A673 (cell line): ENCODE measurements around the gene TMED9. TPM values are rescaled to one million over a fixed set of nuclear protein-coding genes. Genes with fewer than 3 reads are reported as not detected.
A peak's percentile ranks its signal among the peaks of the same experiment; 100 is the strongest.

Experiments used
- Bru-seq: library from RNA; stranded (reverse); fragments of 400-500 nt; gene quantifications from one replicate; lab custom pipeline; 2021; lab: Mats Ljungman, UMichigan
- BruChase-seq, 2 experiments: library from RNA; stranded (reverse); fragments of 400-500 nt; gene quantifications; one replicate each; lab custom pipeline; 2021; lab: Mats Ljungman, UMichigan
- BruUV-seq: library from RNA; stranded (reverse); fragments of 400-500 nt; replicated peaks from 2 replicates; lab custom pipeline; 2021; lab: Mats Ljungman, UMichigan
- CTCF ChIA-PET: fragments of 300-600 bp; sonication (Branson Sonifier 250); formaldehyde crosslinking; loops from one replicate; lab custom pipeline; 2022; ENCODE audit warnings: antibody characterized with exemption; lab: Charles Lee
- POLR2A ChIA-PET: fragments of 300-600 bp; sonication (Branson Sonifier 250); formaldehyde crosslinking; loops from one replicate; lab custom pipeline; 2022; ENCODE audit warnings: antibody characterized with exemption; ENCODE audit not compliant: low non-redundant PET; lab: Charles Lee
- DNase-seq: peaks from one replicate; pipeline ENCODE4 v3.0.0-alpha.2; 2015; ENCODE audit warnings: low spot score
- H3K27ac ChIP-seq: fragments of 200-600 bp; sonication (generic); 2 replicates; pipeline ENCODE4 v1.5.1; 2016; ENCODE audit warnings: mixed run types, low read depth, mild to moderate bottlenecking, mixed read lengths, antibody characterized with exemption, low read length; ENCODE audit not compliant: poor library complexity, severe bottlenecking
- H3K27me3 ChIP-seq: fragments of 200-600 bp; sonication (generic); replicated peaks from 2 replicates; pipeline ENCODE4 v1.6.1; 2017; ENCODE audit warnings: mixed run types, low read depth, mild to moderate bottlenecking, mixed read lengths, antibody characterized with exemption, low read length; ENCODE audit not compliant: insufficient read depth, poor library complexity
- H3K36me3 ChIP-seq: fragments of 200-600 bp; sonication (generic); 2 replicates; pipeline ENCODE4 v1.6.1; 2016; ENCODE audit warnings: mixed run types, mild to moderate bottlenecking, mixed read lengths, antibody characterized with exemption, low read length; ENCODE audit not compliant: insufficient read depth, poor library complexity, severe bottlenecking
- H3K4me1 ChIP-seq: fragments of 200-600 bp; sonication (generic); 2 replicates; pipeline ENCODE4 v1.6.1; 2017; ENCODE audit warnings: mixed run types, mild to moderate bottlenecking, mixed read lengths, antibody characterized with exemption, low read length; ENCODE audit not compliant: insufficient read depth, poor library complexity, severe bottlenecking
- H3K4me3 ChIP-seq: fragments of 200-600 bp; sonication (generic); 2 replicates; pipeline ENCODE4 v1.5.1; 2016; ENCODE audit warnings: low read depth, mixed run types, mild to moderate bottlenecking, mixed read lengths, low read length; ENCODE audit not compliant: poor library complexity, severe bottlenecking
- H3K9me3 ChIP-seq: fragments of 200-600 bp; sonication (generic); 2 replicates; pipeline ENCODE4 v1.6.1; 2016; ENCODE audit warnings: mixed run types, low read depth, mild to moderate bottlenecking, mixed read lengths, antibody characterized with exemption, low read length; ENCODE audit not compliant: poor library complexity, severe bottlenecking
- CTCF ChIP-seq: fragments of 300-800, 200-600 bp; sonication (generic); conservative IDR thresholded peaks from 2 replicates; pipeline ENCODE4 v1.5.1; 2017; ENCODE audit warnings: low read depth, mild to moderate bottlenecking, antibody characterized with exemption, low read length, moderate library complexity, mixed read lengths
- EZH2 ChIP-seq: fragments of 200-600 bp; sonication (generic); IDR thresholded peaks from 2 replicates; pipeline ENCODE4 v1.6.1; 2017; ENCODE audit warnings: borderline replicate concordance, low read depth, mild to moderate bottlenecking, mixed read lengths, antibody characterized with exemption, low read length; ENCODE audit not compliant: poor library complexity, severe bottlenecking
- intact Hi-C: fragments of 100-400 bp; cut with micrococcal nuclease; formaldehyde crosslinking; loops from one replicate; pipeline ENCODE4 v1.10.0; 2022; ENCODE audit not compliant: unreplicated experiment
- long read RNA-seq: library from polyadenylated mRNA; stranded (forward); transcript quantifications from one replicate; pipeline ENCODE4 v2.0.0, GENCODE V29; 2022
- total RNA-seq: library from RNA; stranded (reverse); gene quantifications from 2 replicates; pipeline ENCODE4 v1.2.3, GENCODE V29; 2021

TMED9 gene
- total RNA-seq (88.6 and 90.1 TPM in 2 replicates), Bru-seq, nascent RNA (percentile 69 among the genes with signal in this experiment), BruChase-seq, experiment 1, labeled RNA remaining after a 2-hour chase (percentile 74 among the genes with signal in this experiment), BruChase-seq, experiment 2, labeled RNA remaining after a 6-hour chase (percentile 86 among the genes with signal in this experiment)
- long read RNA-seq, transcript TMED9-201 (5 exons, 1,473 nt): major isoform, 123 of 132 reads
- long read RNA-seq, partial matches to known transcripts: 1 of 132 reads
- long read RNA-seq, other reads (novel, unspliced or antisense): 7 of 132 reads

GRCh38 chr5:177592010-177592834 lies at the start of gene TMED9:
TMED9 (plus strand) TSS chr5:177592203; CDS start chr5:177592215, 12 bp downstream.
- Histone ChIP-seq H3K36me3 (peaks cover 20% of the 10 kb centered on the region), H3K4me1 (no peaks in the 10 kb centered on the region), H3K4me3 (peak within 1 kb of the TSS; percentile 66), H3K27ac (peak within 1 kb of the TSS; percentile 67), H3K27me3 (peaks cover 6% of the 10 kb centered on the region), H3K9me3 (no peaks in the 10 kb centered on the region)
- POLR2A ChIA-PET: interaction anchor here (1.1 kb wide), 1 partner anchor 499 kb away, joined by 3 read pairs; no protein-coding TSS in a partner anchor
- TF ChIP-seq EZH2: no peak
- no peak for TF ChIP-seq CTCF
- intact Hi-C loops: no loop called here
- DNase-seq: peak; percentile 81
- BruUV-seq: TSS peak; percentile 40
- CTCF ChIA-PET: no interaction called here

GRCh38 chr5:177542816-177543465 lies 49.1 kb upstream of the TMED9 start:
- H3K4me1 ChIP-seq: peaks cover 20% of the 10 kb centered on the region
- H3K27me3 ChIP-seq: no peaks in the 10 kb centered on the region
- TF ChIP-seq CTCF (no peak), EZH2 (no peak)
- no peak for DNase-seq
- ChIA-PET POLR2A (no interaction called here), CTCF (no interaction called here)
- H3K27ac ChIP-seq: no peak overlapping the region
- H3K4me3 ChIP-seq: no peak overlapping the region
- H3K9me3 ChIP-seq: no peaks in the 10 kb centered on the region
- BruUV-seq: no TSS peak
- peaks cover 7% of the 10 kb centered on the region for H3K36me3 ChIP-seq
- intact Hi-C loops: no loop called here
